ENCODE results near the gene RFX3. TPM values are rescaled to one million over a fixed set of nuclear protein-coding genes. Genes with fewer than 3 reads are reported as not detected.

RFX3 gene
- total and polyA plus RNA-seq, 2 donors (not counting 3 experiments of a cell fraction or from before 2014, with no cell fraction given) = 4.8 to 10.5 TPM

DNA sequence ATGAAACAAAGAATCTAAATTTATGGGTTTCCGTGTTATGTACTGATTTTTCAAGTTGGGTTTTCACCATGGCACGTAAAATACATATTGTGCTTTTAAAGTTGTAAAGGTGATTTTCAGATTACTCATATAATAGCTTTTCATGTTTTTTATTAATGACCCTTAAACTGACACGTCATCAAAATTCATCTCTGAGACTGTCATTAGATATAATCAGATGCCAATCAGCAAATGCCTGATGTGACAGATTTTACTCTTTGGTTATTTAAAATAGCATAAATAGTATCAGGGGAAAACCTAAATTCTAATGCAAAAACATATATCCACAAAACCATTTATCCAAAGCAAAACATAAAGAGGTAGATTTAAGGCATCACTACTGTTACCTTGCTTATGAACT, 11.0 kb downstream of the RFX3 start:
- TF ChIP-seq MYC (IDR thresholded peaks at IDR 0.05; ENCODE audit: low read depth, low read length) = no peak
- TF ChIP-seq, protein P1, sequence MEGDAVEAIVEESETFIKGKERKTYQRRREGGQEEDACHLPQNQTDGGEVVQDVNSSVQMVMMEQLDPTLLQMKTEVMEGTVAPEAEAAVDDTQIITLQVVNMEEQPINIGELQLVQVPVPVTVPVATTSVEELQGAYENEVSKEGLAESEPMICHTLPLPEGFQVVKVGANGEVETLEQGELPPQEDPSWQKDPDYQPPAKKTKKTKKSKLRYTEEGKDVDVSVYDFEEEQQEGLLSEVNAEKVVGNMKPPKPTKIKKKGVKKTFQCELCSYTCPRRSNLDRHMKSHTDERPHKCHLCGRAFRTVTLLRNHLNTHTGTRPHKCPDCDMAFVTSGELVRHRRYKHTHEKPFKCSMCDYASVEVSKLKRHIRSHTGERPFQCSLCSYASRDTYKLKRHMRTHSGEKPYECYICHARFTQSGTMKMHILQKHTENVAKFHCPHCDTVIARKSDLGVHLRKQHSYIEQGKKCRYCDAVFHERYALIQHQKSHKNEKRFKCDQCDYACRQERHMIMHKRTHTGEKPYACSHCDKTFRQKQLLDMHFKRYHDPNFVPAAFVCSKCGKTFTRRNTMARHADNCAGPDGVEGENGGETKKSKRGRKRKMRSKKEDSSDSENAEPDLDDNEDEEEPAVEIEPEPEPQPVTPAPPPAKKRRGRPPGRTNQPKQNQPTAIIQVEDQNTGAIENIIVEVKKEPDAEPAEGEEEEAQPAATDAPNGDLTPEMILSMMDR (IDR thresholded peaks at IDR 0.05; ENCODE audit: extremely low read depth in 1 of 2, insufficient read depth in 1 of 2, low read depth in 1 of 2, low read length in 2 of 2) = no peak
- no peak for TF ChIP-seq EZH2 (IDR thresholded peaks at IDR 0.05; ENCODE audit: borderline replicate concordance, low read depth, low read length, severe bottlenecking)
- TF ChIP-seq, protein P2, sequence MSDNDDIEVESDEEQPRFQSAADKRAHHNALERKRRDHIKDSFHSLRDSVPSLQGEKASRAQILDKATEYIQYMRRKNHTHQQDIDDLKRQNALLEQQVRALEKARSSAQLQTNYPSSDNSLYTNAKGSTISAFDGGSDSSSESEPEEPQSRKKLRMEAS (IDR thresholded peaks at IDR 0.05; ENCODE audit: insufficient read depth, insufficient read length) = no peak
- no peak for TF ChIP-seq GATA2 (IDR thresholded peaks at IDR 0.05; ENCODE audit: insufficient read depth, insufficient read length, low read depth, low read length)
- TF ChIP-seq FOS (IDR thresholded peaks at IDR 0.05; ENCODE audit: borderline replicate concordance, insufficient read depth, low read length) = no peak
- no peak for TF ChIP-seq JUN (IDR thresholded peaks at IDR 0.05; ENCODE audit: borderline replicate concordance, insufficient read depth, insufficient read length, low read depth)
- TF ChIP-seq POLR2A (IDR thresholded peaks at IDR 0.05; ENCODE audit: low read depth, low read length) = no peak
- no peak for DNase-seq (ENCODE audit: low read depth, low spot score)
- no peak overlapping the region for H3K9ac ChIP-seq (replicated peaks; ENCODE audit: extremely low read depth, insufficient read depth, low read length)
- dilution Hi-C loops (cut with MboI; ENCODE audit: extremely low pct_ligation_motif_present, low sequenced_read_pairs) = no loop called here
- H3K9me1 ChIP-seq (replicated peaks; ENCODE audit: control insufficient read depth, extremely low read depth, insufficient read depth, low read length) = no peaks in the 10 kb centered on the region
- CTCF ChIA-PET = no interaction called here
- H3K4me2 ChIP-seq (ENCODE audit: insufficient read depth, low read length) = peak overlapping the region; percentile 66
- no peaks in the 10 kb centered on the region for H3K27me3 ChIP-seq (ENCODE audit: control insufficient read depth in 2 of 2, insufficient read depth in 2 of 2, low read length in 2 of 2)
- no peaks in the 10 kb centered on the region for H3K9me3 ChIP-seq (replicated peaks; ENCODE audit: control insufficient read depth, insufficient read depth, low read length)
- POLR2A ChIA-PET = no interaction called here
- no peak overlapping the region for H3K27ac ChIP-seq (ENCODE audit: insufficient read depth, low read depth, low read length)
- H3K4me1 ChIP-seq (ENCODE audit: control insufficient read depth, extremely low read depth, insufficient read depth, low read length) = peaks cover 14% of the 10 kb centered on the region
- intact Hi-C loops (cut with micrococcal nuclease) = loop anchor here (1.0 kb wide), 1 partner anchor 11 kb away; no protein-coding TSS in a partner anchor
- no peak overlapping the region for H2AFZ ChIP-seq (ENCODE audit: low read depth, low read length)
- H3K36me3 ChIP-seq (ENCODE audit: control insufficient read depth in 2 of 2, extremely low read depth in 1 of 2, insufficient read depth in 2 of 2, low read length in 2 of 2) = no peaks in the 10 kb centered on the region
- no peak for FAIRE-seq
- H4K20me1 ChIP-seq (replicated peaks; ENCODE audit: control insufficient read depth, extremely low read depth, insufficient read depth, low read length) = no peaks in the 10 kb centered on the region
- no peak overlapping the region for H3K4me3 ChIP-seq (replicated peaks in 1 of 3; ENCODE audit: insufficient read depth in 1 of 3, low read depth in 1 of 3, low read length in 3 of 3)
- BruUV-seq (replicated peaks) = no TSS peak
- peaks cover 2% of the 10 kb centered on the region for H3K79me2 ChIP-seq (ENCODE audit: control insufficient read depth, insufficient read depth, low read length)
